Upper lobe of left lung (tissue), 4 donors: ENCODE results near the gene ISOC2.

ENCODE experiments used
- EP300 ChIP-seq, 4 donors: sonication (generic); formaldehyde crosslinking; IDR thresholded peaks; one replicate each; pipeline ENCODE4 v1.5.1; 2017; ENCODE audit warnings: antibody characterized with exemption in 4 of 4, control low read depth in 2 of 4
- TF ChIP-seq, protein P1 (sequence below), 6 experiments: fragments of 450-650 bp in 4 of 6; fragments of 200-600 bp in 2 of 6; sonication (generic) in 2 of 6; IDR thresholded peaks; one replicate each; pipeline ENCODE4 v1.5.1; 2016 to 2019; ENCODE audit warnings: antibody characterized with exemption in 6 of 6

DNA sequence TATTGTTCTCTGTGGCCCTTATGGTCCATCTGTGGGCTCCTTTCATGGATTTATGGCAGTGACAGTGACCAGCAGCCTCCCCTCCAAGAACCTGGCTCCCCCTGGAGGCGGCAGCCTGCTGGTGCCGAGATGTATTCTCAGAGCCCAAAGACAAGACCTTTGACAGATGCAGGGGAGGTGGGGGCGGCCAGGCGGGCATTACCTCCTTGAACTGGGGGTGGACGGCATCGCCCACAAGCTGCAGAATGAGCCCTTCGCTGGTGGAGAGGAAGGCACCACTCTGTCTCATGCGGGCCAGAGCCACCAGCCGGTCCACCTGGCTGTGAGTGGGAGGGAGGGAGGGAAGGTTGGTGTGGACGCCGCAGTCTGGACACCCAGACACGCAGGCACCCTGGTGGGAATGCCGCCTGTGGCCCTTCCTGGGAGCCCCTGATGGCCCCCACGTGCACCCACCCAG, 6.6 kb downstream of the ISOC2 start:
- TF ChIP-seq, protein P1, sequence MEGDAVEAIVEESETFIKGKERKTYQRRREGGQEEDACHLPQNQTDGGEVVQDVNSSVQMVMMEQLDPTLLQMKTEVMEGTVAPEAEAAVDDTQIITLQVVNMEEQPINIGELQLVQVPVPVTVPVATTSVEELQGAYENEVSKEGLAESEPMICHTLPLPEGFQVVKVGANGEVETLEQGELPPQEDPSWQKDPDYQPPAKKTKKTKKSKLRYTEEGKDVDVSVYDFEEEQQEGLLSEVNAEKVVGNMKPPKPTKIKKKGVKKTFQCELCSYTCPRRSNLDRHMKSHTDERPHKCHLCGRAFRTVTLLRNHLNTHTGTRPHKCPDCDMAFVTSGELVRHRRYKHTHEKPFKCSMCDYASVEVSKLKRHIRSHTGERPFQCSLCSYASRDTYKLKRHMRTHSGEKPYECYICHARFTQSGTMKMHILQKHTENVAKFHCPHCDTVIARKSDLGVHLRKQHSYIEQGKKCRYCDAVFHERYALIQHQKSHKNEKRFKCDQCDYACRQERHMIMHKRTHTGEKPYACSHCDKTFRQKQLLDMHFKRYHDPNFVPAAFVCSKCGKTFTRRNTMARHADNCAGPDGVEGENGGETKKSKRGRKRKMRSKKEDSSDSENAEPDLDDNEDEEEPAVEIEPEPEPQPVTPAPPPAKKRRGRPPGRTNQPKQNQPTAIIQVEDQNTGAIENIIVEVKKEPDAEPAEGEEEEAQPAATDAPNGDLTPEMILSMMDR (IDR thresholded peaks at IDR 0.05): peak in 5 of 6 experiments; percentile 27 to 52 (median 30)
- TF ChIP-seq EP300 (IDR thresholded peaks at IDR 0.05): no peak
